ENCODE results near the gene SGSM1. TPM values are rescaled to one million over a fixed set of nuclear protein-coding genes. Genes with fewer than 3 reads are reported as not detected.
A peak's percentile ranks its signal among the peaks of the same experiment; 100 is the strongest.
"Not testable (repeated sequence)": the region's sequence is repeated elsewhere in the genome, so short reads cannot be mapped to it uniquely, and the experiment has no call there.

Gene SGSM1
- total RNA-seq, 1 donor from 2014 or later: 1.3 TPM

DNA sequence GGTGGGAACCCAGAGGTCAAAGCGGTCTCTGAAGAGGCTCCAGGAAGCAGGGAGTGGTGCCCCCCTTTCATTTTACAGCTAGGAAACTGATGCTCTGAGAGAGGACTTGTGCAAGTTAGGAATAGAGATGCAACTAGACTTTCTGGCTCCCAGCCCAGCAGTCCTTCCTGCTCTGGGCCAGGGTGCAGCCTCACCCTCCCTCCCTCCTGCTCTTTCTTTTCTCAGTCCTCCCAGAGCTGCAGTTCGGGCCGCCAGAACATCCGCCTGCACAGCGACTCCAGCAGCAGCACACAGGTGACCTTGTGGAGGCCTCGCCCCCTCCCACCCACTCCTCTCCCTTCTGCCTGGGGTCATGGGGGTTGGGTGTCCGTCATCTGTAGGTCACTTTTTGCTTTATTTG lies 89.0 kb downstream of the SGSM1 start:
- peak; percentile 26 for DNase-seq

DNA sequence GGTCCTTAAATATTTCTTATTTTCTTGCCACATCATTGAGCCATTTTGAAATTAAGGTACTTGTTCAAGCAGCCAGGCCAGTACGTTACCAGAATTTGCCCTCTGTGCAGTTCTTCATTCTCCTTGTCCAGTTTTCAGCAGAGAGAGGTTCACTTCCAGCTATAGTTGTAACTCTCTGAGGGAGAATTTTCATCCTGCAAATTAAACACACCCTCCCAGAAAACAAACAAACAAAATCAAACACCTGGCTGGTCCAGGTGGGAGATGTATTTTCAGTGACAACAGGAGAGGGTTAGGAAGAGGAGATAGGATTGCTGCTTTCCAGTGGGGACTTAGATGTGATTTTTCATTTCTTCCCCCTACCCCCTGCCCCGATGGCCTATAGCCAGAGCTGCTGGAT lies 95.4 kb downstream of the SGSM1 start:
- no peak for DNase-seq

DNA sequence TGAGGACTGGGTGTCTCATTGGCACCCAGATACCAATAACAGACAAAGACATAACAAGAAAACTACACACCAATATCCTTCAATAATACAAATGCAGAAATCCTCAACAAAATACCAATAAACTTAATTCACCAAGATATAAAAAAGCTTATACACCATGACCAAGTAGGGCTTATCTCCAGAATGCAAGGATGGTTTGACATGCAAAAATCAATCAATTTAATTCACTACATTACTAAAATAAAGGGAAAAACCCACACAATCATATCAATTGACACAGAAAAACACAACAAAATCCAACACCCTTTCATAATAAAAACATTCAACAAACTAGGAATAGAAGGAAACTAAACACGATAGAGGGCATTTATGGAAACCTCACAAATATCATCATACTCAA lies 99.9 kb downstream of the SGSM1 start:
- no peak for DNase-seq

DNA sequence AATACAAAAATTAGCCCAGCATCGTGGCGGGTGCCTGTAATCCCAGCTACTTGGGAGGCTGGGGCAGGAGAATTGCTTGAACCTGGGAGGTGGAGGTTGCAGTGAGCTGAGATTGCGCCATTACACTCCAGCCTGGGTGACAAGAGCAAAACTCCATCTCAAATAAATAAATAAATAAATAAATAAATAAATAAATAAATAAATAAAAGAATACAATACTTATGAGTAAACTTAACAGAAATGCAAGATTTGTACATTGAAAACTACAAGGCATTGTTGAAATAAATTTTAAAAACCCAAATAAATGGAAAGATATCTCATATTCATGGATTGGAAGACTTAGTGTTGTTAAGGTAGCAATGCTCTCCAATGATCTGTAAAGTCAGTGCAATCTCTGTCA lies 101.1 kb downstream of the SGSM1 start:
- not testable (repeated sequence) for DNase-seq

DNA sequence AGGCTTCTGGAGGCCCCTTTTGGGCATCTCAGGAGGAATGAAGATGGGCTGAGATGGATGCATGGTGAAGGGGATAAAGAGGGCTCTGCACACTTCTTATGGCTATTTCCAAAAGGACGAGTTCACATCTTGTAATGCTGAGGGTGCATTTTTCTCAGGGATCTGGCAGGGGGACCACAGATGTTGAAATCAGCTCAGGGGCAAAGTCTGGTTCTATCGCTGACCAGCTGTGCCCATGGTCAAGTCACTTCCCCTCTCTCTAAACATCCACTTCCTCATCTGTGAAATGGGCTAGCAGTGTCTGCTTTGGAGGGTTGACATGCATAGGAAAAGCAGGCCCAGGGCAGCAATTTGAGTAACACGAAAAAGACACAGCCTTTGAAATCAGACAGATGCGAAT lies 114.0 kb downstream of the SGSM1 start:
- no peak for DNase-seq

DNA sequence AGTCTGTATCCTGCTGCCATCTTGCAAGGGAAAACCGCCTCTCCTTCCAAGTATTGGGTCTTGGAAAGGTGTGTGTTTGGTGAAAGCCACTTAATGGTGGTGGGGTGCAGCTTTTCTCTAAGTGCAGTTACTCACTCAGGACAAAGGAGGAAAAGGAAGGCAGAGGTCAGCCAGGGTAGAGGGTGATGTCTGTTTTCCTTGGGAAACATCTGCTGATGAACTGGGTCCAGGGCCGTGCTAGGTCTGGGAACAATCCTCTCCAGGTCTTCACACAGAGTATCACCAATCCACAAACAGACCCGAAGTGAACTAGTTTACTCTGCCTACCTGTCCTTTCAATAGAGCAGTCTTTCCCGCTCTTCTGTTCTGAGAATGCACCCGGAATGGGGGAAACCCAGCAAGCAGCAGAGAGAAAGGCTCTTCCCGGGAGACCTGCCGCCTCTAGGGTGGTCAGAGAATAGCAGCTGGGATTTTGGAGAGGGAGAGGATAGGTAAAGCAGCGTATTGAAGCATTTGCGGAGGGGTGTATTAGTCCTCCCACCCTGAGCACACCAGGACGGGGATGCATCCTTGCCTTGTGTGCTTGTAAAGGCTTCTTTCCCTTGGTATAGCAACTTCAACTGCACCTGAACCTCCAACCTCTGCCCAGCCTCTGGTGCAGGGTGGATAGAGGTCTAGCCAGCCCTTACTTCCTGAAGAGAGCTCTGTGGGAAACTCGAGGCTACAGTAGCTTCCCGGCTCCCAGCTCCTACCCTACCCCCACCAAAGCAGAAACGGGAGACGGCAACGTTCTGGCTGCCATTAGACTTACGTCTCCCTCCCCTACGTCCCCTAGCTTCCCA lies 119.8 kb downstream of the SGSM1 start:
- no peak for DNase-seq

DNA sequence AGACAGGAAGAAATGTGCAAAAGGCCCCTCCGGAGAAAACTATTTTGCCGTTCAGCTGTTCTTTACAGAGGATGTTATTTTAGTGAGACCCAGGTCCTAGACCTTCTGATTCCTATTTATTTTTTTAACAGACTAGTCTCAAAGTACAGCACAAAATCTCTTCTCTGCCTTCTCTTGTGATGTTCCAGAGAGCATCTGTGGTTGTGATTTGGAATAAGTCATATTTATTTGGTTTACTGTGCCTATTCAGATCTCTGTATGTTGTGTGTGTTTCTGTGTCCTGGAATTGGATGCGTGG lies 120.4 kb downstream of the SGSM1 start:
- DNase-seq: no peak

DNA sequence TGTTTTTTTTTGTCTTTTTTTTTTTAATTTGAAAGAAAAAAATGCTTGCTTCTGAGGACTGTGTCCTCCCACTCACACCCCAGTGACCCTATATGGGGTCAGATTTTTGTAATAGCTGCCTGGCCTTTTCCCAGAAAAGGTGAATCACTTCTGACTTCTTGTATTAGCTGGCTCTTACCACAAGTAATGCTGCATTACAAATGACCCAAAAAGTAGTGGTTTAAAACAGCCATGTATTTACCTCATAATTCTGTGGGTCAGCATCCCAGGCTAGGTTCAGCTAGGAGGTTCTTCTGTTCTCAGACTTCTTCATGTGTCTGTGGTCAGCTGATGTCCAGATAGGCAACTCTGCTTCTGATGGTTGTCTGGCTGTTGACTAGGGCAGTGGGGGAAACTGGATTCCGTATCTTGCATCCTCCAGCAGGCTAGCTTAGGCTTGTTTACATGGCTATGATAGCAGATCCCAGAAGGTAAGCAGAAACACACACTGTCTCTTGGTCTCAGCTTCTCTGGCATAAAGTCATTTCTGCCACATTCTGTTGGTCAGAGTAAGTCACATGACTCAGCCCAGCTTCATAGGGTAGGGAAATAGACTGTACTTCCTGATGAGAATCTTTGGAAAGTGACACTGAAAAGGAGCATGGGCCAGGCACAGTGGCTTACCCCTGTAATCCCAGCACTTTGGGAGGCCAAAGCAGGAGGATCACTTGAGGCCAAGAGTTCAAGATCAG lies 121.0 kb downstream of the SGSM1 start:
- no peak for DNase-seq

DNA sequence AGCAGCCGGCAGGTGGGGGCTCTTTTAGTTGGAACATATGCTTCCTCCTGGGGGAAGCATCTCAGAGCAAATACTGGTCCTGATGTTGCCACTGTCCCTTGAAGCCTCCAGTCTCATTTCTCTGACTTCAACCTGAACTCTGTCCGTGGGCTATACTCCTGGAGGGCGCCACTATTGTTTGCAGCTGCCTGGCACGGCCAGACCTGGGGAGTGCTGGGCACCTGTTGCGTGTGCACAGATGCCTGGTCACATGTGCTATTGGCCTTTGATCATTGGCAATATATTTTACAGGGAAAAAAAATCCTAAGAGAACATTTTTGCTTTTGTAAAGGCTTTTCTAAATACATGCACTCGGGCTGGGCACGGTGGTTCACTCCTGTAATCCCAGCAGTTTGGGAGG lies 122.3 kb downstream of the SGSM1 start:
- no peak for DNase-seq

DNA sequence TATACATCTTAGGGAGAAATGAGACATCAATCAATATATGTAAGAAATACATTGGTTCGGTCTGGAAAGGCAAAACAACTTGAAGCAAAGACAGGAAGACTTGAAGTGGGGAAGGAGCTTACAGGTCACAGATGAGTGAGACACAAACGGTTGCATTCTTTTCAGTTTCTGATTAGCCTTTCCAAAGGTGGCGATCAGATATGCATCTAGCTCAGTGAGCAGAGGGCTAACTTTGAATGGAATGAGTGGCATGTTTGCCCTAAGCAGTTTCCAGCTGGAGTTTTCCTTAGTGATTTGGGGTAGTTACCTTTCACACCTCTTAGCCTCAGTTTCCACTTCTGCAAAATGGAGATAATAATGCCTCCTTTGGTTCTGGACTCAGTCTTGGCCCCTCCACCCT lies 124.7 kb downstream of the SGSM1 start:
- DNase-seq: no peak

DNA sequence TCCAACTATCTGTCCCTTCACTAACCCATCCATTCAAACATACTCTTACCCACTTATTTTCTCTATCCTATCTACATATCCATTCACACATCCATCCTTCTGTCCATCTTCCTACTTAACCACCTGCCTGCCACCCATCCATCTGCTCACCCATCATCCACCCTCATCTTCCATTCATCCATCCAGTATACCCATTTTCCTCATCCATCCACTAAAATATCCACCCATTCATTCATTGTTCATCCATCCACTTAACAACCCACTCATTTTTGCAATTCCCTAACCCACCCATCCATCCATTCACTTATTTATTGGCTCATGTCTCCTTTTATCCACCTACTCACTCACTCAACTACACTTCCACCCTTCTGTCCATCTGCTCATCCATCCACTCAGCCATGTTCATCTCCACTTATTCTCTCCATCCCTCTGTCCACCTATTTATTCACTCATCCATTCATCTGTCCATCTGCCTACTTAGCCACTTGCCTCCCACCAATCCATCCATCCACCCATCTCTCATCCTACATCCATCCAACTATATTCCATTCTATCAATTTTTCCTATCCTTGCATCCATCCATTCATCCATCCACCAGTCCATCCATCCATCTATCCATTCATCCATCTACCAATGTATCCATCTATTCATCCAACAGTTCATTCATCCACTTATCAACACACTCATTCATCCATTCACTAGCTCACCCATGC lies 129.9 kb downstream of the SGSM1 start:
- no peak for DNase-seq

DNA sequence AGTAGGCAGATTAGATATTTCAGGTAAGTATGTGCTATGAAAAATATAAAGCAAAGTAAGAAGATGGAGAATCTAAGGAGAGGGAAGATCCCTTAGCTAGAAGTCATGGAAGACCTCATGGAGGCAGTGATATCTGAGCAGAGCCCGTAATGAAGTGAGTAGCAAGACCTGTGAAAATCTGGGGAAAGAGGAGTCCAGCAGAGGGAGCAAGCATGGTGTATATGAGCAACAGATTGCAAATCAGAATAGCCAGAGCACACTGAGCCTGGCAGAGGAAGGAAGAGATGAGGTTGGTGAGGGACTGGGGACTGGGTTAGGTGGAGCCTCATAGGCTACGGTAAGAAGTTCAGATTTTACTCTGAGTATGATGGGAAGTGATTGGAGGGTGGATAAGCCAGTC lies 131.1 kb downstream of the SGSM1 start:
- DNase-seq: no peak

DNA sequence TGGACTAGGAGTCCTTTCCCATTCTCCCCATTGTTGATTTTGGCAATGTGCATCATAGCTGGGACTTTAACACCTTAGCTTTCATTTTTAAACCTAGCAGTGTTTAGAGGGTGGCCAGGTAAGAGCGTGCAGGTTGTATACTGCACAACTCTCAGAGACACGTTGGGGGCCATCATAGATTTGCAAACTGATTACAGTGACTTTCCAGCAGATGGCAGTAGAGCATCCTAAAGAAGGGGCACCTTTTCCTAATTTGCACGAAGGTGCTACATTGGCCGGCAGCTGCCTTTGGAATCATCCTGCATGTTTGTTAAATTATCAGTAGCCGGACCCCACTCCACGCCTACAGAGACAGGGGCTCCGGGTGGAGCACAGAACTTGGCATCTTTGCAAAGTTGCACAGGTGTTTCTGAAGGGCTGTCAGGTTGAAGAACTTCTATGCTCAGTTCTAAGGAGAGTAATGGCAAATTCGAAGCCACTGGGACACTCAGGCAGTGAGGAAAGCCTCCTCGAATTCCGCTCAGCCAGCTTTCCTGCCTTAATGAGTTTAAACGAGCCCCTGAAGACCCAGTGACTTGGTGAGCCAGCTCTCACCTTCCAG lies 132.8 kb downstream of the SGSM1 start:
- no peak for DNase-seq

DNA sequence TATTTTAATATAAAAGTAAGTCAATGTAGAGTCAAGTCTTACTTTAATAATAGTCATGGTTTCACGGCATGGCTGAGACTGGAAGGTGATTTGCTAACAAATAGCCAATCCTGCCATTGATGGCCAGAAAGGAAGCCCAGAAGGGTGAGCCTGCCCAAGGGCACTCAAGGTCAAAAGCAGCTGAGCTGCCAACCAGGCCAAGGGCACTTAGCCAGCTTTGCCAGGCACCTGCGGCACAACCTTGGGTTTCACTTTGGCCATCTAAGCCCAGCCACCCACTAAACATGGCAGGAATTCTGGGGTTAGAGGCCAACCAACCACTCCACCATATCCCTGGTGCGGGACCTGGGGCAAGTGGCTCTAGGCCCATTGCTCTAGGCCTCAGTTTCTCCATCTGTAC lies 136.3 kb downstream of the SGSM1 start:
- no peak for DNase-seq

DNA sequence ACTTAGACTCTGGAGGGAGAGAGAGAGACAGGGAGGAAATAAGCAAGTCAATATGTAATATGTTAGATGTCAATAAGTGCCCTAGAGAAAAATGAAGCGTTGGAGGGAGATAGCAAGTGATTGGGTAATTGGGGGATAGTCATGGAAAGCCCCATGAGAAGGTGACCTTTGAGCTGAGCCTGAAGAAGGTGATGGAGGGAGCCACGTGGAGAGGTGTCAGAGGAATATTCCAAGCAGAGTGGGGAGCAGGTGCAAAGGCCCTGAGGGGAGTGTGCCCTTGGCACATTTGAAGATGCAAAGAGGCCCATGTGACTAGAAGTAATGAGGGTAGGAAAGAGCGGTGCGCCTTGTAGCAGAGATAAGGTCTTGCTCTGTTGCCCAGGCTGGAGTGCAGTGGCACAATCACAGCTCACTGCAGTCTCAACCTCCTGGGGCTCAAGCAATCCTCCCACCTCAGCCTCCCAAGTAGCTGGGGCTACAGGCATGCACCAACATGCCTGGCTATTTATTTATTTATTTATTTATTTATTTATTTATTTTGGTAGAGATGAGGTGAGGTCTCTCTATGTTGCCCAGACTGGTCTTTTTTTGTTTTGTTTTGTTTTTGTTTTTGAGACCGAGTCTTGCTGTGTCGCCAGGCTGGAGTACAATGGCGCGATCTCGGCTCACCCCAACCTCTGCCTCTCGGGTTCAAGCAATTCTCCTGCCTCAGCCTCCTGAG lies 138.4 kb downstream of the SGSM1 start:
- no peak for DNase-seq

DNA sequence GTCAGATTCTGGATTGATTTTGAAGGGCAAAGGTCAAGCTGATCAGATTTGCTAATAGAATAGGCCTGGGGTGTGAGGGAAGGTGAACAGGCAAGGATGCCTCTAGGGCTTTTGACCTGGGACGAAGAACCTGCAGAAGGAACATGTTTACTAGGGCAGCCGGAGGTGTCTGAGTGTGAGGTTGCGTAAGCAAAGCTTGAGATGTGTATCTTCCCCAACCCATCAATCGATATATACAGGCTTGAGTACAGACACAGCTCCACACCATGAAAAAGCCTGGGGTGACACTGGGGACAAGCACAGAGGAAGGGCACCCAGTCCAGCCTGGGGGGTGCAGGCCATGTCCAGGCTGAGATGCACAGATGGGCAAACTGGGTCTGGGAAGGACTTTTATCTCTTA lies 139.4 kb downstream of the SGSM1 start:
- DNase-seq: no peak

DNA sequence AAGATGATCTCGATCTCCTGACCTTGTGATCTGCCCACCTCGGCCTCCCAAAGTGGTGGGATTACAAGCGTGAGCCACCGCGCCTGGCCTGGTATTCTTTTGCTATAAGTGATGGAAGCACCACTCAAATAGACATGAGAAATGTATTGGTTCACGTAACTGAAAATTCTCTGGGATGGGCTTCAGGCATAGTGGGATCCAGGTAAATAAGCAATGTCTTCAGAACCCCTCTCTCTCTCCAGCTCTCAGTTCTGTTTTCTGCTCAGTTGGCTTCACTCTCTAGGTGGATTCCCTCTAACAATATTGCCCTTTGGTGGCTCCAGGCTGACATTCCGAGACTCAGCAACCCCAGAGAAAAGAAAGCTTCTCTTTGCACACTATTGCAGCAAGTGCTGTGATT lies 141.4 kb downstream of the SGSM1 start:
- DNase-seq: no peak

DNA sequence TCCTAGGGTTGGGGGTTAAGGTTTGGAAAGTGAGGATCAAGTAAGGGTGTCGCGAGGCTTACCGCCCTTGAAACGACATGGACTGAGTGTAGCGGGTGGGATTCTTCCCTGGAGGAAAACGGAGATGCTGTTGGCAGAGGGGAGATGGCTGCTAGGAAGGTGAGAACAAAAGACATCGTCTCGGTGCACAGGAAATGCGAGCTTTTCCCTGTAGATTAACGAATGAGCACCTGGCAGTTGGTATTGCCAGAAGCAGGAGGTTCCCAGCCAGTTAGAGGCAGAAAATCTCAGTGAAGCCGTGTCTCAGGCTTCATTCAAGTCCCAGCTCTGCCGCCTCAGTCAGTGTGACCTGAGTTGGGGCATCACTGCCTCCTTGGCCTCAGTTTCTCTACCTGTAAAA lies 141.9 kb downstream of the SGSM1 start:
- no peak for DNase-seq

DNA sequence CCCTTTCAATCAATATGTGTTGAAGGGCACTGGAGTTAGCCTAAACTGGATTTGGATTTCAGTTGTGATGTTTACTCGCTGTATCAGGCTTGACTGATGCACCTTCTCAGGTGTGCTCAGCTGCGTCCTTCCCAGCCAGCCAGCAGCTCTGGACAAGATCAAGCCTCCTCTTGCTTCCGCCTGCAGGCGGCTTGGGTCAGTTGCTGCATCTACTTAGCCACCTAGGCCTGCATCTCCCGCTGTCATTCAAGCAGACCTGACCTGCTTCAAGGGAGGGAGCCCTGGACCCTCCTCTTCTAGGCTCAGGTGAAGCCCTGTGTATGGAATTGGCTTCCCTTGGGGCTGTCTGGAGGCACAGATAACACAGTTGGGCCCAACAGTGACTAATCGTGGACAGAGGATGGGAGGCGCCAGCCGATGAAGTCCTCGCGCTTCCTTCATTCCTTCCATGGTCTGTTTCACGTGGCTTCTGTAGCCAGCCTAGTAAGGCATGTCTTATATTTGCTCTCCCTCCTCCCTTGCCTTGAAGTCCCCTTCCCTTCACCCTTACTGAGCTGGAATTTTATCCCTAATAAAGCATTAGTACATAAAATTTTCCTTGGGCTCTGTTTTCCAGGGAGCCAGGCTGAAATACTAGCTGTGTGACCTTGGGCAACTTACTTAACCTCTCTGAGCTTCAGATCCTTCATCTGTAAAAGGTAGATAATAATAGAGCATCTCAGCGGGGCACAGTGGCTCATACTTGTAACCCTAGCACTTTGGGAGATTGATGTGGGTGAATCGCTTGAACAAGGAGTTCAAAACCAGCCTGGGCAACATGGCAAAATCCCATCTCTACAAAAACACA lies 142.6 kb downstream of the SGSM1 start:
- DNase-seq: no peak

DNA sequence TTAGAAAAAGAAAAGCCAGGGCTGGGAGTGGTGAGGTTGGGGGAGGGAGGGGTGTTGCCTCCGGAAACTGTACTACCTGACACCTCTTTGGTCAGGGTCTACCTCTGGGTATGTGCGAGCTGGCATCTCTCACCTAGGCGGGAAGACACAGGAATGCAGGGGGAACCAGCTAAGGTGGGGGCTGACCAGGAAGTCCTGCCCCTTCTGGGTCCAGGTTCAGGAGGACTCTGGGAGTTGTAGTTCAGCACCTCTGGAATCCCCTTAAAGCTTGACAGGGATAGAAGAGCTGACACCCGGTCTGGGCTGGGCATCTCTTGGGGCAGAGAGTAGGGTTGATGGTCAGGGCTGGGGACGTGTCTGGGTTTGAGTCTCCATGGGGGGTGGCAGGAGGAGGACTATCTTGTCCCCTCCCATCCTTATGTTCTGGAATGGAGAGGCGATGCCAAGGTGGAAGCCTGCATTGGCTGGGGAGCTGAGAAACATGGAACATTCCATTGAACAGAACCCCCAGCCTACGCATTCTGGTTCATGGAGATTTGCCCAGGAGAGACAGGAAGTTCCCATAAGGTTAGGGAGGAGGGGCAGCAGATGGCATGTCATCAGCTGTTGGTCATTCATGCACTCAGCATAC lies 144.4 kb downstream of the SGSM1 start:
- no peak for DNase-seq
